Gastrocnemius medialis (tissue), 4 donors: ENCODE measurements around the gene SLAMF9.

ENCODE experiments used
- CTCF ChIP-seq, 5 experiments: fragments of 450-650 bp in 3 of 5; fragments of 200-600 bp in 2 of 5; sonication (generic) in 2 of 5; IDR thresholded peaks in 4 of 5; conservative IDR thresholded peaks in 1 of 5; 1 replicate in 4 of 5; 2 replicates in 1 of 5; pipeline ENCODE4 v1.5.1; 2016 to 2019; ENCODE audit warnings: antibody characterized with exemption in 5 of 5, mild to moderate bottlenecking in 3 of 5, moderate library complexity in 3 of 5
- POLR2A ChIP-seq, 2 donors: fragments of 450-650 bp; IDR thresholded peaks; one replicate each; pipeline ENCODE4 v1.6.1; 2017; ENCODE audit warnings: antibody characterized with exemption in 2 of 2, mild to moderate bottlenecking in 2 of 2, moderate library complexity in 2 of 2

GRCh38 chr1:159977364-159978106, 23.5 kb upstream of the SLAMF9 start:
- TF ChIP-seq CTCF (IDR thresholded peaks at IDR 0.05 in 4 of 5, conservative IDR thresholded peaks at IDR 0.05 in 1 of 5) (no peak), POLR2A (IDR thresholded peaks at IDR 0.05) (no peak)
